NT2/D1 (cell line): ENCODE results near the gene UBE2O.

ENCODE experiments used
- DNase-seq: peaks from one replicate; pipeline ENCODE4 v3.0.0-alpha.2; 2011; ENCODE audit warnings: low read depth, low spot score
- H3K27me3 ChIP-seq: 2 replicates; pipeline ENCODE4 v1.6.0; 2011; ENCODE audit warnings: mild to moderate bottlenecking; ENCODE audit not compliant: insufficient read length, insufficient read depth
- H3K36me3 ChIP-seq: 2 replicates; pipeline ENCODE4 v1.6.1; 2011; ENCODE audit warnings: mild to moderate bottlenecking, low read length, mixed read lengths; ENCODE audit not compliant: insufficient read depth, insufficient read length
- H3K4me1 ChIP-seq: 2 replicates; pipeline ENCODE4 v1.5.1; 2011; ENCODE audit not compliant: insufficient read depth, insufficient read length
- H3K4me3 ChIP-seq: 2 replicates; pipeline ENCODE4 v1.5.1; 2011; ENCODE audit warnings: low read depth; ENCODE audit not compliant: insufficient read length
- H3K9ac ChIP-seq: 2 replicates; pipeline ENCODE4 v1.6.0; 2011; ENCODE audit warnings: low read depth; ENCODE audit not compliant: insufficient read length
- H3K9me3 ChIP-seq: 2 replicates; pipeline ENCODE4 v1.5.1; 2011; ENCODE audit warnings: mild to moderate bottlenecking, low read length; ENCODE audit not compliant: insufficient read depth
- SUZ12 ChIP-seq: IDR thresholded peaks from 2 replicates; pipeline ENCODE4 v1.6.1; 2011; ENCODE audit not compliant: insufficient read length, insufficient read depth; ENCODE audit errors: extremely low read depth
- YY1 ChIP-seq: IDR thresholded peaks from 2 replicates; pipeline ENCODE4 v1.6.1; 2011; ENCODE audit not compliant: insufficient read length, insufficient read depth
- ZNF274 ChIP-seq: IDR thresholded peaks from 2 replicates; pipeline ENCODE4 v1.6.1; 2011; ENCODE audit warnings: mild to moderate bottlenecking, low read depth, low read length

Gene UBE2O

GRCh38 chr17:76469991-76470739, 17.2 kb upstream of the UBE2O start:
- TF ChIP-seq SUZ12 (no peak), YY1 (no peak), ZNF274 (no peak)
- H3K4me3 ChIP-seq, result no peak overlapping the region
- peaks cover 23% of the 10 kb centered on the region for H3K4me1 ChIP-seq
- peaks cover 63% of the 10 kb centered on the region for H3K36me3 ChIP-seq
- no peaks in the 10 kb centered on the region for H3K27me3 ChIP-seq
- no peak for DNase-seq
- H3K9me3 ChIP-seq, result no peaks in the 10 kb centered on the region
- no peak overlapping the region for H3K9ac ChIP-seq

- no peak overlapping the region for H3K9ac ChIP-seq
- H3K4me1 ChIP-seq, result peaks cover 20% of the 10 kb centered on the region
- H3K4me3 ChIP-seq, result no peak overlapping the region
- no peak for DNase-seq
- H3K9me3 ChIP-seq, result no peaks in the 10 kb centered on the region
- peaks cover 54% of the 10 kb centered on the region for H3K36me3 ChIP-seq
- no peaks in the 10 kb centered on the region for H3K27me3 ChIP-seq
- TF ChIP-seq ZNF274 (no peak), YY1 (no peak), SUZ12 (no peak)
These were observed 16.4 kb upstream of the UBE2O start for GRCh38 chr17:76469076-76469990.

- DNase-seq, result no peak
- Histone ChIP-seq H3K4me3 (no peak overlapping the region), H3K27me3 (no peaks in the 10 kb centered on the region), H3K4me1 (peaks cover 20% of the 10 kb centered on the region), H3K9me3 (no peaks in the 10 kb centered on the region), H3K9ac (no peak overlapping the region), H3K36me3 (peaks cover 47% of the 10 kb centered on the region)
- no peak for TF ChIP-seq YY1
- no peak for TF ChIP-seq ZNF274
- TF ChIP-seq SUZ12, result no peak
These were observed 15.7 kb upstream of the UBE2O start for GRCh38 chr17:76468634-76469010.

- H3K4me1 ChIP-seq, result peaks cover 20% of the 10 kb centered on the region
- H3K27me3 ChIP-seq, result no peaks in the 10 kb centered on the region
- no peak for TF ChIP-seq YY1
- no peak for TF ChIP-seq ZNF274
- no peak for TF ChIP-seq SUZ12
- peak overlapping the region; percentile 29 for H3K9ac ChIP-seq
- no peaks in the 10 kb centered on the region for H3K9me3 ChIP-seq
- no peak overlapping the region for H3K4me3 ChIP-seq
- H3K36me3 ChIP-seq, result peaks cover 41% of the 10 kb centered on the region
- no peak for DNase-seq
These were observed 15.1 kb upstream of the UBE2O start for GRCh38 chr17:76467809-76468633.

GRCh38 chr17:76467366-76467765, 14.4 kb upstream of the UBE2O start, which contains the start of gene AANAT:
AANAT (plus strand) TSS chr17:76467603; CDS start chr17:76468747, 1,144 bp downstream.
- Histone ChIP-seq H3K4me1 (peaks cover 25% of the 10 kb centered on the region), H3K9me3 (no peaks in the 10 kb centered on the region), H3K9ac (peak within 1 kb of the TSS; percentile 53), H3K4me3 (no peak within 1 kb of the TSS), H3K36me3 (peaks cover 35% of the 10 kb centered on the region), H3K27me3 (no peaks in the 10 kb centered on the region)
- TF ChIP-seq ZNF274 (no peak), SUZ12 (no peak), YY1 (no peak)
- no peak for DNase-seq

GRCh38 chr17:76466775-76467130, 13.8 kb upstream of the UBE2O start:
- no peak overlapping the region for H3K4me3 ChIP-seq
- H3K27me3 ChIP-seq, result no peaks in the 10 kb centered on the region
- no peak for DNase-seq
- no peaks in the 10 kb centered on the region for H3K9me3 ChIP-seq
- H3K36me3 ChIP-seq, result peaks cover 29% of the 10 kb centered on the region
- no peak for TF ChIP-seq YY1
- TF ChIP-seq ZNF274, result no peak
- TF ChIP-seq SUZ12, result no peak
- H3K9ac ChIP-seq, result no peak overlapping the region
- peaks cover 30% of the 10 kb centered on the region for H3K4me1 ChIP-seq
